CD4-positive, alpha-beta T cell treated with Interleukin-17A for 4 hours (primary cell): ENCODE measurements around the gene TAS2R41.
"Not testable (repeated sequence)": the region's sequence is repeated elsewhere in the genome, so short reads cannot be mapped to it uniquely, and the experiment has no call there.

ENCODE experiments used
- DNase-seq: peaks from one replicate; pipeline ENCODE4 v3.0.0-alpha.2; 2020; ENCODE audit warnings: mixed read lengths

Gene TAS2R41

DNA sequence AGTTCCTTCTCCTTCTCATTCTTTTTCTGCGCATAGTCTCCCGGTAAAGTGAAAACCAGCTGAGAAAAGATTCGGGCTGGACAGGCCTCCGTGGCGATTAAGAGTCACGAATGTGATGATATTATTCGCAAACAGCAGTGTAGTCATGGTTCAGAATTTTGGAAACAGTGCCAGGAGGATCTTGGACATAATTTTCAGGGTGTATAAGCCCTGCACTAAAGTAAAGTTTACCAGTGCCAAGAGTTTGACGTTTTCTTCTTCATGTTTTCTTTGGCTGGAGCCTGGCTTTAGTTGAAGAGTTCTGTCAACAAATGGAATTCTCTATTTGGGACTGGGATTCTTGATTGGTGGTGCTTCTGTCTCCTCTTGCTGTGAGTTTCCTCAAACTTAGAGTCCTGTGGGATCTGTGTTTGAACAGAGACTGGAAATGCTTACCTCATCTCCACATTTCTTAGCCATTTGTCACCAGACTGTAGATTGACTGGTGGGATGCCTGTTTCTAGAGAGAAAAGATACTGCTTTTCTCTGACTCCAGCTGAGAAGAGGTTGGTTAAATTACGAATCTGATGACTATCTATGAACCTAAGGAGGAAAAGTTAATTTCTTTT is 44.7 kb downstream of the TAS2R41 start:
- DNase-seq: not testable (repeated sequence)
